Psoas muscle (tissue), 8 donors: ENCODE data around the gene SSU72. TPM values are rescaled to one million over a fixed set of nuclear protein-coding genes. Genes with fewer than 3 reads are reported as not detected.

ENCODE experiments used
- ATAC-seq, 4 donors: fragments of 200-7000 bp; cut with Tn5 transposase; one replicate each; pipeline ENCODE4 v1.9.1; 2020; ENCODE audit warnings: moderate library complexity in 3 of 4, mild to moderate bottlenecking in 2 of 4
- DNase-seq, 2 donors: peaks; one replicate each; pipeline ENCODE4 v3.0.0-alpha.2; 2020
- H3K27ac ChIP-seq: fragments of 200-600 bp; one replicate; pipeline ENCODE4 v1.8.0; 2022
- H3K27me3 ChIP-seq, 3 donors: fragments of 200-600 bp in 1 of 3; one replicate each; pipeline versions ENCODE4 v1.6.1 to v1.8.0; 2013 to 2022; ENCODE audit warnings: low read length in 2 of 3, mild to moderate bottlenecking in 2 of 3, moderate library complexity in 1 of 3; ENCODE audit not compliant: insufficient read depth in 3 of 3
- H3K36me3 ChIP-seq, 2 donors: fragments of 200-600 bp in 1 of 2; one replicate each; pipeline versions ENCODE4 v1.6.1 to v1.8.0; 2013 to 2022; ENCODE audit warnings: low read depth in 1 of 2, mild to moderate bottlenecking in 1 of 2, moderate library complexity in 1 of 2; ENCODE audit not compliant: insufficient read depth in 1 of 2
- H3K4me1 ChIP-seq: fragments of 200-600 bp; one replicate; pipeline ENCODE4 v1.8.0; 2022
- H3K4me3 ChIP-seq: fragments of 200-600 bp; one replicate; pipeline ENCODE4 v1.8.0; 2022; ENCODE audit warnings: mild to moderate bottlenecking
- H3K9me3 ChIP-seq: fragments of 200-600 bp; one replicate; pipeline ENCODE4 v1.8.0; 2022
- CTCF ChIP-seq: fragments of 200-600 bp; IDR thresholded peaks from one replicate; pipeline ENCODE4 v1.8.0; 2022; ENCODE audit warnings: antibody characterized with exemption
- WGBS, 3 donors: extraction: QIAGEN DNeasy Blood & Tissue Kit; methylation state at CpG; one replicate each; pipeline versions ENCODE4 v1.1.6 to v1.1.7; 2013; 5-methylcytosine and 5-hydroxymethylcytosine counted together
- intact Hi-C, 2 donors: fragments of 100-400 bp; cut with DNase I; formaldehyde crosslinking; loops; one replicate each; pipeline versions ENCODE4 v1.11.0 to v1.14.2; 2022
- polyA plus RNA-seq, 3 donors: library from polyadenylated mRNA; stranded (reverse); fragments of 200-250 nt; gene quantifications; one replicate each; pipeline ENCODE4 v1.2.3, GENCODE V29; 2013
- total RNA-seq, 4 donors: library from RNA; stranded (reverse); fragmentation: NEBNext Ultra II Directional in 2 of 4; extraction: Animal tissue kit (Norgen Biotek cat#: 25700) in 2 of 4; gene quantifications; one replicate each; pipeline versions ENCODE4 v1.2.1 to v1.2.4, GENCODE V29; 2021 to 2023
- donor health status: healthy with polysubstance abuse.
- donor health status: DM: no; HTN: no; CAD: no; lungs with moderate emphysema.
- donor health status: Bipolar disorder and iron deficiency.
- donor health status: healthy.
- donor health status: DM: yes; HTN: yes; CAD: no.
- donor health status: DM: no; HTN: no; CAD: no.
- donor health status: DM: no; HTN: no; CAD: no.
- donor health status: DM: yes; HTN: yes; CAD: no.

SSU72 gene
- total and polyA plus RNA-seq, 7 donors = 130 to 207 (median 179) TPM

- no peak for TF ChIP-seq CTCF
- H3K27me3 ChIP-seq = peaks cover 0 to 1% (median 0%) of the 10 kb centered on the region in 3 donors
- intact Hi-C loops = loop anchor here (5.0 kb wide), 1 partner anchor 33 kb away; no protein-coding TSS in a partner anchor
- peaks cover 13% of the 10 kb centered on the region for H3K4me1 ChIP-seq
- H3K9me3 ChIP-seq = no peaks in the 10 kb centered on the region
- DNase-seq (no peak), ATAC-seq (no peak)
- H3K4me3 ChIP-seq = no peak overlapping the region
- no peak overlapping the region for H3K27ac ChIP-seq
- peaks cover 0 to 4% of the 10 kb centered on the region in 2 donors for H3K36me3 ChIP-seq
- WGBS, 3 donors = 54 to 74% (median 59%) methylated on average over 12 of the region's 12 CpGs
These were observed 35.3 kb upstream of the SSU72 start for GRCh38 chr1:1609822-1610485.

GRCh38 chr1:1606232-1606631 lies 31.6 kb upstream of the SSU72 start:
- H3K9me3 ChIP-seq = no peaks in the 10 kb centered on the region

GRCh38 chr1:1605724-1606123 lies 31.1 kb upstream of the SSU72 start:
- TF ChIP-seq CTCF = no peak
- ATAC-seq (no peak), DNase-seq (no peak)
- H3K9me3 ChIP-seq = no peaks in the 10 kb centered on the region
- H3K27me3 ChIP-seq = peaks cover 0 to 41% (median 13%) of the 10 kb centered on the region in 3 donors
- intact Hi-C loops = no loop called here
- H3K4me1 ChIP-seq = peaks cover under 1% of the 10 kb centered on the region
- no peak overlapping the region for H3K27ac ChIP-seq
- no peaks in the 10 kb centered on the region for H3K36me3 ChIP-seq
- no peak overlapping the region for H3K4me3 ChIP-seq
- WGBS, 3 donors = 86 to 93% (median 89%) methylated on average over 15 to 17 of the region's 17 CpGs

More at GRCh38 chr1:1606232-1606631, 31.6 kb upstream of the SSU72 start:
- Histone ChIP-seq H3K36me3 (no peaks in the 10 kb centered on the region), H3K27me3 (peaks cover 0 to 36% (median 9%) of the 10 kb centered on the region in 3 donors), H3K4me1 (no peaks in the 10 kb centered on the region), H3K27ac (no peak overlapping the region), H3K4me3 (no peak overlapping the region)
- ATAC-seq (no peak), DNase-seq (no peak)
- TF ChIP-seq CTCF = no peak
- 80 to 91% (median 84%) methylated on average over 10 to 13 of the region's 13 CpGs for WGBS, 3 donors
- intact Hi-C loops = no loop called here

GRCh38 chr1:1605034-1605591 lies 30.4 kb upstream of the SSU72 start:
- DNase-seq = no peak
- Histone ChIP-seq H3K36me3 (no peaks in the 10 kb centered on the region), H3K4me3 (no peak overlapping the region), H3K4me1 (peaks cover 6% of the 10 kb centered on the region), H3K9me3 (no peaks in the 10 kb centered on the region), H3K27ac (no peak overlapping the region), H3K27me3 (peaks cover 0 to 47% (median 19%) of the 10 kb centered on the region in 3 donors)
- intact Hi-C loops = no loop called here
- ATAC-seq = no peak
- TF ChIP-seq CTCF = no peak
- WGBS, 3 donors = 63 to 70% (median 66%) methylated on average over 14 of the region's 14 CpGs
